Right atrium auricular region (tissue), 2 donors: Measurements from ENCODE around the gene CAMTA1. TPM values are rescaled to one million over a fixed set of nuclear protein-coding genes. Genes with fewer than 3 reads are reported as not detected.

Source experiments
- DNase-seq: peaks from one replicate; pipeline ENCODE4 v3.0.0-alpha.2; 2019; ENCODE audit warnings: low spot score
- H3K27ac ChIP-seq, 2 donors: fragments of 200-600 bp; sonication (generic); 1 replicate in 1 of 2; 2 replicates in 1 of 2; pipeline ENCODE4 v1.5.1; 2016 to 2019
- H3K27me3 ChIP-seq, 2 donors: fragments of 200-600 bp; sonication (generic); one replicate each; pipeline versions ENCODE4 v1.5.1 to v1.6.0; 2017 to 2019
- H3K36me3 ChIP-seq: fragments of 200-600 bp; sonication (generic); one replicate; pipeline ENCODE4 v1.5.1; 2016
- H3K4me1 ChIP-seq, 2 donors: fragments of 200-600 bp; sonication (generic); one replicate each; pipeline versions ENCODE4 v1.5.1 to v1.6.0; 2017 to 2019
- H3K4me3 ChIP-seq, 2 donors: fragments of 200-600 bp; sonication (generic); 1 replicate in 1 of 2; 2 replicates in 1 of 2; pipeline ENCODE4 v1.5.1; 2017 to 2019; ENCODE audit warnings: mild to moderate bottlenecking in 1 of 2, moderate library complexity in 1 of 2
- H3K9me3 ChIP-seq, 2 donors: fragments of 200-600 bp; sonication (generic); one replicate each; pipeline ENCODE4 v1.5.1; 2019
- CTCF ChIP-seq, 2 donors: fragments of 200-600 bp; sonication (generic); IDR thresholded peaks; one replicate each; pipeline ENCODE4 v1.5.1; 2019; ENCODE audit warnings: antibody characterized with exemption in 2 of 2
- total RNA-seq, 2 donors: library from RNA; depleted of rRNA; stranded (reverse); fragments of >200 nt; gene quantifications; one replicate each; pipeline ENCODE4 v1.1.0, GENCODE V29; 2016

The CAMTA1 gene
- total RNA-seq, 2 donors from 2014 or later = 132 to 190 TPM

GRCh38 chr1:7040969-7041695, 255.9 kb downstream of the CAMTA1 start:
- DNase-seq = no peak
- no peaks in the 10 kb centered on the region for H3K4me1 ChIP-seq
- no peak for TF ChIP-seq CTCF (IDR thresholded peaks at IDR 0.05)
- no peaks in the 10 kb centered on the region for H3K27me3 ChIP-seq
- no peaks in the 10 kb centered on the region for H3K36me3 ChIP-seq
- no peaks in the 10 kb centered on the region for H3K9me3 ChIP-seq
- H3K4me3 ChIP-seq = no peak overlapping the region
- no peak overlapping the region for H3K27ac ChIP-seq

- no peaks in the 10 kb centered on the region for H3K36me3 ChIP-seq
- peak; percentile 18 to 64 for TF ChIP-seq CTCF (IDR thresholded peaks at IDR 0.05)
- DNase-seq = no peak
- no peaks in the 10 kb centered on the region for H3K27me3 ChIP-seq
- H3K4me1 ChIP-seq = no peaks in the 10 kb centered on the region
- H3K9me3 ChIP-seq = no peaks in the 10 kb centered on the region
- no peak overlapping the region for H3K27ac ChIP-seq
- H3K4me3 ChIP-seq = no peak overlapping the region
These were observed 257.3 kb downstream of the CAMTA1 start for GRCh38 chr1:7042322-7043190.

GRCh38 chr1:7043191-7043549, 257.9 kb downstream of the CAMTA1 start:
- no peaks in the 10 kb centered on the region for H3K27me3 ChIP-seq
- no peaks in the 10 kb centered on the region for H3K9me3 ChIP-seq
- H3K4me1 ChIP-seq = no peaks in the 10 kb centered on the region
- H3K36me3 ChIP-seq = no peaks in the 10 kb centered on the region
- H3K27ac ChIP-seq = no peak overlapping the region
- no peak for TF ChIP-seq CTCF (IDR thresholded peaks at IDR 0.05)
- H3K4me3 ChIP-seq = no peak overlapping the region
- no peak for DNase-seq

- DNase-seq = no peak
- Histone ChIP-seq H3K9me3 (no peaks in the 10 kb centered on the region), H3K4me1 (no peaks in the 10 kb centered on the region), H3K4me3 (no peak overlapping the region), H3K27ac (no peak overlapping the region), H3K27me3 (no peaks in the 10 kb centered on the region), H3K36me3 (no peaks in the 10 kb centered on the region)
- TF ChIP-seq CTCF (IDR thresholded peaks at IDR 0.05) = no peak
These were observed 258.7 kb downstream of the CAMTA1 start for GRCh38 chr1:7043719-7044535.

- no peaks in the 10 kb centered on the region for H3K4me1 ChIP-seq
- no peaks in the 10 kb centered on the region for H3K27me3 ChIP-seq
- no peak for DNase-seq
- H3K27ac ChIP-seq = no peak overlapping the region
- H3K9me3 ChIP-seq = no peaks in the 10 kb centered on the region
- no peaks in the 10 kb centered on the region for H3K36me3 ChIP-seq
- no peak for TF ChIP-seq CTCF (IDR thresholded peaks at IDR 0.05)
- no peak overlapping the region for H3K4me3 ChIP-seq
These were observed 260.6 kb downstream of the CAMTA1 start for GRCh38 chr1:7045897-7046296.
